ENCODE results near the gene SARDH. TPM values are rescaled to one million over a fixed set of nuclear protein-coding genes. Genes with fewer than 3 reads are reported as not detected.

The SARDH gene
- total RNA-seq, 1 experiment from 2014 or later, result 7.3 TPM

DNA sequence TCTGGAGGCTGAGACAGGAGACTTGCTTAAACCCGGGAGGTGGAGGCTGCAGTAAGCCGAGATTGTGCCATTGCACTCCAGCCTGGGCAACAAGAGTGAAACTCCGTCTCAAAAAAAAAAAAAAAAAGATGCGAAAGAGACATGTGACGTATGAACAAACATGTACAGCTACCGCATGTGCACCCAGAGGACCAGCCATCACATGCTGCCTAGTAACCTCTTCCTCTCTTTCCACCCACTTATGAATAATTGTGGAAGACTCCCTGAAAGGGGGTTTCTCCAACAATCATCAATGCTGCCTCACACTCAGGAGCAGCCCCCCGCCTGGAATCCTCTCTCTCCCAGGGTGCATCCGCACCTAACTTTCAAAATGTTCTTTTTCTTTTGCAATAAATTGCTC is 2.2 kb downstream of the SARDH start:
- Histone ChIP-seq H3K36me3 (replicated peaks; ENCODE audit: control insufficient read depth, insufficient read depth, low read length) (no peaks in the 10 kb centered on the region), H3K27me3 (ENCODE audit: control insufficient read depth, insufficient read depth, low read length) (no peaks in the 10 kb centered on the region), H3K4me3 (ENCODE audit: insufficient read depth, low read depth, low read length) (no peak overlapping the region)
- no peak for DNase-seq

DNA sequence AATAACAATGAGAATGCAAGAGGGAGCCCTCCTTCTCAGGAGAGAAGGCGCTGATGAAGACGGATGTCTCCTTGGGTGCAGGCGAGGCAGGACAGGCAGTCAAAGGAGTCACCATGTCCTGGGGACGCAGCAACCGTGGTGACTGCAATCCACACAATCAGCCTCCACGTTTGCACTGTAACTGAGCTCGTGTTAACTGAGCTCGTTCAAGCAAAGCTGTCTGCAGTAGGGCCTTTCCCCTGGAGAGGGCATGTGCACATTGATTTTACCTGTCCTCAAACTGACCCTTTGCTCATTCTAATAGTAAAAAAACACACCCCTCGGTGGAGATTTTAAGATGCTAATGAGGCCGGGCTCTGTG is 2.8 kb downstream of the SARDH start:
- Histone ChIP-seq H3K4me3 (ENCODE audit: insufficient read depth, low read depth, low read length) (no peak overlapping the region), H3K27me3 (ENCODE audit: control insufficient read depth, insufficient read depth, low read length) (no peaks in the 10 kb centered on the region), H3K36me3 (replicated peaks; ENCODE audit: control insufficient read depth, insufficient read depth, low read length) (no peaks in the 10 kb centered on the region)
- DNase-seq, result no peak

DNA sequence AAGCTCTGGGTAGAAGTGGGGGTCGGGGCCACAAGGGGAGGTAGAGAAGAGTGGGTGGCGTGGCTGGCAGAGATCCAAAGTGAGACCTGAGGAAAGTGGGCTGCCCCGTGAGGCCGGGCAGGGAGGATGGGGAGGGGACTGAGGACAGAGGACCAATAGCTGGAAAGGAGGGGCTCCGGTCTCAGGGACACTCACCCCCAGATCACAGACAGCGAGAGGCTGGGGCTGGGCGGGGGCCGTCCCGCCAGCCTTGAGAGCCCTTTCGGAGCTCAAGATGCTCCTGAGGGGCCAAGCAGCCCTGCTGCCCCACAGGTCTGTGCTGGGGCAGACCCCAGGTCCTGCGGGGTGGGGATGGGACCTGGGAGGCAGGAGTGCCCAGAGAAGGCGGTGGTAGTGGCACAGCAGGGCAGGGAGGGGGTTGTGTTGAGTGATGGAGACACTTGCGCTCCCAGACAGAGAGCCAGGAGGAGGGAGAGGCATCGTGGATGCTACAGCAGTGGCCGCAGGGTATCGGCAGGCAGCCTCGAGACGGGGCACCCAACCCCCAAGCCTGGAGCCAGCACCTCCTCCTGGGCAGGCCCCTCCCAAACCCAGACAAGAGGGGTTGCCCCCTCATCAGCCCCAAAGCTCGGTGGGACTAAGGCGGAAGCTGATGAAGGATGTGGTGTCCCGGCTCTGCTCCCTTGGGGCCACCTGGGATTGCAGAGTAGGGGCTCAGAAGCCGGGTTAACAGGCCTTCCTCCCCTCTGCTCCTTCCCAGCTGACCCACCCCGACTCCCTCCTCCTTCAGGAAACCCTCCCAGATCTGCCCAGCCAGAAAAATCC is 3.4 kb downstream of the SARDH start:
- H3K36me3 ChIP-seq (replicated peaks; ENCODE audit: control insufficient read depth, insufficient read depth, low read length), result no peaks in the 10 kb centered on the region
- no peaks in the 10 kb centered on the region for H3K27me3 ChIP-seq (ENCODE audit: control insufficient read depth, insufficient read depth, low read length)
- peak; percentile 86 for DNase-seq
- no peak overlapping the region for H3K4me3 ChIP-seq (ENCODE audit: insufficient read depth, low read depth, low read length)

DNA sequence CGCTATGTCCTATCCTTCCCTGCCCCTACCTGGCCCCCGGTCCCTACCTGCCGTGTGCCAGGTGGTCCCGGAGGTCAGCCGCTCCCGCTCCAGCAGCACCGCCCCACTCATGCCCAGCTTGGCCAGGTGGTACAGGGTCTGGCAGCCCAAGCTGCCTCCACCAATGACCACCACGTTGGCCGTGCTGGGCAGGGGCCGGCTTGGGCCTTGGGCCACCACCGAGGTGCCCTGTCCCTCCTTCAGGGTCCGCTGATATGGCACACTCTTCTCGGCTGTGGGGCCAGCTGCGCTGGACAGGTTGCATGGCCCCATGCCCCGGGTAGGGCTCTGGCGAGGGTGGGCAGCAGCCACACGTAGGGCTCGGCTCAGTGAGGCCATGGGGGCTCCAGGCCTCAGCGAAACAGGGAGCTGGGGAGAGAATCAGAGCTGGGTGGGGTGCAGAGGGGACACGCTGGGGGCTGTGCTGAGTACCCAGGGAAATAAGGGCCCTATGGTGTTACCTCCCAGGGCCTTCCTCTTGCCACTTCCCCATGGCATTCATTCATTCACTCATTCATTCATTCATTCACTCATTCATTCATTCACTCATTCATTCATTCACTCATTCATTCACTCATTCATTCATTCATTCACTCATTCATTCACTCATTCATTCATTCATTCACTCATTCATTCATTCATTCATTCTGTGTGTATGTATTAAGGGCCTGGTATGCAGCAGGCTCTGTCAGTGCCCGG is 4.2 kb downstream of the SARDH start:
- peak; percentile 71 for DNase-seq
- Histone ChIP-seq H3K4me3 (ENCODE audit: insufficient read depth, low read depth, low read length) (no peak overlapping the region), H3K27me3 (ENCODE audit: control insufficient read depth, insufficient read depth, low read length) (no peaks in the 10 kb centered on the region), H3K36me3 (replicated peaks; ENCODE audit: control insufficient read depth, insufficient read depth, low read length) (no peaks in the 10 kb centered on the region)

DNA sequence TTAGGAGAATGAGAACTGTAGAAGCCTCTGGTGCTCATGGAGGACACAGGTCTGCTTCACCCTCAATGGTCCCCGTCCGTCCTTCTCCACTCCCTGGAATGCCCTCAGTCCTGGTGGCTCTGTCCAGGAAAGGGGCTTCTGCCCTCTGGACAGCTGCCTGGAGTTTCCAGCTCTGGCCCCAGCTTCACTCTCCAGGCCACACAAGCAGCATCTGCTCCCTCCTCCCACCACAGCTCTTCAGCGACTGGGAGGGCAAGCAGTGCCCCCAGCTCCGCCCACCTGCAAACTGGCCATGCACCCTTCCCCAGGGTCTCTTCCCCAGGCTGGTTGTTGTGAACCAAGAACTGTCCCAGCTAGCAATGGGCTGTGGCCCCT is 4.7 kb downstream of the SARDH start:
- H3K36me3 ChIP-seq (replicated peaks; ENCODE audit: control insufficient read depth, insufficient read depth, low read length), result no peaks in the 10 kb centered on the region
- DNase-seq, result no peak

DNA sequence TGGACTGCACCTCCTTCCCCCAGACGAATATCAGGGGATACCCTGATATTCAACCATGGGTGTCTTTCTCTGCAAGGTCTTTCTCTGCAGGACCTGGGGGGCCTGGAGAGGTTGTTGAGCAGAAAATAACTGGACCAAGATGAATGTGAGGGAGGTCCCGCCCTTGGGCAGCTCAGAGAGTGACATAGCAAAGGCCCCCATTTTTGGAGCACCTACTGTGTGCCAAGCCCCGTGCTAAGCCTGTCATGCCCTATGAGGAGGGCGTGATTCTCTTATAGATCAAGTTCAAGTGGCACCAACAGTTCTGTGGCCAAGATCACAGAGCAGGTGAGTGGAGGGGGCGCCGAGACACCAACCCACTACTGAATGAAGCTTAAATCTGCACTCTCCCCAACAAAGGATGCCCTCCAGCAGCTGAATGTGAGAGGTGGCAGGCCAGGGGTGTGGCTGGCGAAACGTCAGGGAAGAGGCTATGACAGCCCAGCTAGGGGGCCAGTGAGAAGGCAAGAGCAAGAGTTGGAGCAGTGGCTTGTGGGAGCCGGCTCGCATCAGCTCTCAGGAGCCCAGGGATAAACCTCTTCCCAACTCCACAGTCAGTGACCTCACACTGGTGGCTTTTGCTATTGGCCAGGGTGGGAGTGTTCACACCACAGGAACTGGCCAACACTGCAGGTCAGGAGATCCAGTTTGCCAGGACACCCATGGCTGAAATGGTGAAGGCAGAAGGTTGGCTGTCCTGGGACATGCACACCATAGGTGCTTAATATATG is 5.3 kb downstream of the SARDH start:
- Histone ChIP-seq H3K27me3 (ENCODE audit: control insufficient read depth, insufficient read depth, low read length) (no peaks in the 10 kb centered on the region), H3K36me3 (replicated peaks; ENCODE audit: control insufficient read depth, insufficient read depth, low read length) (no peaks in the 10 kb centered on the region), H3K4me3 (ENCODE audit: insufficient read depth, low read depth, low read length) (no peak overlapping the region)
- peak; percentile 37 for DNase-seq

More for the DNA sequence above, 4.7 kb downstream of the SARDH start:
- Histone ChIP-seq H3K4me3 (ENCODE audit: insufficient read depth, low read depth, low read length) (no peak overlapping the region), H3K27me3 (ENCODE audit: control insufficient read depth, insufficient read depth, low read length) (no peaks in the 10 kb centered on the region)

DNA sequence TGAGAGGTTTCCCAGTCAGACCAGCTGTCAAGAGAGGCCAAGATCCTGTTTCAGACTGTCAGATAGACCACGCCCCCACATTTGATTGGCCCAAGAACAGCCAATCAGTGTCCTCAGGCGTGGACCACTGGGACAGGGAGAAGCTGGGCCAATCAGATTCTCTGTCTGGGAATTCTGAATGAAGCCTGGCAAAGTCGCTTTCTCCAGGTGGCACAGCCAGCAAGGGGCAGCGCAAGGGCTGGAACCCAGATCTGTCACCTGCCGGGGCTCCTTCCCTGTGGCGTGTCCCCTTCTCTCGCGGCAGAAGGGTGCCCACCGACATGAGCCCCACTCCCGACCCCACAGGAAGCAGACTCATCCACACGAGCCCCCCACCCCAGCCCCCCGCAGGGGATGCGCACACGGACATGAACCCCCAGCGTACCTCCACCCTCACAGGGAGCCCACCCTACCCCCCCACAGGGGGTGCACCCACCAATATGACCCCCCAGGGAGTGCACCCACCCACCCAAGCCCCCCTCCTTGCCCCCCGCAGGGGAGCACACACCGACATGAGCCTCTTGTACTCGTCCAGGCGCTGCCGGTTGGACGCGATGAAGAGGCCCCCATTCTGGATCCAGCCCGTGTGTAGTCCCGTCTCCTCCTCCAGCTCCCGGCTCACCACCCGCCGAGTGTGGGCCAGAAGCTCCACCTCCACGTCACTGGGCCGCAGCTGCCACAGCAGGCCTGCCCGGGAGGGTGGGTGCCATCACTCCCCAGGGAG is 6.1 kb downstream of the SARDH start:
- H3K4me3 ChIP-seq (ENCODE audit: insufficient read depth, low read depth, low read length), result no peak overlapping the region
- H3K27me3 ChIP-seq (ENCODE audit: control insufficient read depth, insufficient read depth, low read length), result no peaks in the 10 kb centered on the region
- H3K36me3 ChIP-seq (replicated peaks; ENCODE audit: control insufficient read depth, insufficient read depth, low read length), result no peaks in the 10 kb centered on the region
- DNase-seq, result peak; percentile 98

DNA sequence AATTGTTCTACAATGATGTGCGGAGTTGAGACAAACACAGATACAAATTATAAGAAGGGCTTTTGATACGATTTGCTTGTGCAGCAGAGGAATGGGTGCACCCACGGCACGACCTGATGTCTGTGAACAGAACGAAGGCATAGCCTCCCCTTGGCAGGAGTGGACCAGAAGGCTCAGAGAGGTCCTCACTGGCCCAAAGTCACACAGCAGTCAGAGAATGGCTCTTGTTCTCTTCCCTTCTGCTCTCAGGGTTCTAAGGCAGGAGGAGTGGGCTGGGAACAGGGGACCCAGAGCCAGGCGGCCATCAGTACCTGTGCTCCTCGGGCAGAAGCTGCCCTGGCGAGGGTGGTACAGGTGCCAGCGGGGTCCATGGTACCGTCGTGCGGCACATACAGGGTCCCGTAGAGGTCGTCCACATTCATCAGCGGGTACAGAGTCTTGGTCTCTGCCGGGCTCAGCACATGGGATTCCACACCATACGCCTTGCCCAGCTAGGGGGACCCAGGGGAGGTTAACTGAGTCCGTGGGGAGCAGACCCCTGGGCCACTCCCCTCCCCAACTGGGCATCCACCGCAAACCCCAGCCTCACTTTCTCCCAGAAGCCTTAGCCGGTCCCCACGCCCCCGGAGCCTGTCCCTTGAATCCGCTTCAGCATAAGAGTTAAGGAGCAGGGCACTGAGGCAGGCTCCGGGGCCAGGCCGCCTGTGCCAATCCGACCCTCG is 7.0 kb downstream of the SARDH start:
- H3K36me3 ChIP-seq (replicated peaks; ENCODE audit: control insufficient read depth, insufficient read depth, low read length), result no peaks in the 10 kb centered on the region
- H3K27me3 ChIP-seq (ENCODE audit: control insufficient read depth, insufficient read depth, low read length), result no peaks in the 10 kb centered on the region
- peak; percentile 56 for DNase-seq
- H3K4me3 ChIP-seq (ENCODE audit: insufficient read depth, low read depth, low read length), result no peak overlapping the region

DNA sequence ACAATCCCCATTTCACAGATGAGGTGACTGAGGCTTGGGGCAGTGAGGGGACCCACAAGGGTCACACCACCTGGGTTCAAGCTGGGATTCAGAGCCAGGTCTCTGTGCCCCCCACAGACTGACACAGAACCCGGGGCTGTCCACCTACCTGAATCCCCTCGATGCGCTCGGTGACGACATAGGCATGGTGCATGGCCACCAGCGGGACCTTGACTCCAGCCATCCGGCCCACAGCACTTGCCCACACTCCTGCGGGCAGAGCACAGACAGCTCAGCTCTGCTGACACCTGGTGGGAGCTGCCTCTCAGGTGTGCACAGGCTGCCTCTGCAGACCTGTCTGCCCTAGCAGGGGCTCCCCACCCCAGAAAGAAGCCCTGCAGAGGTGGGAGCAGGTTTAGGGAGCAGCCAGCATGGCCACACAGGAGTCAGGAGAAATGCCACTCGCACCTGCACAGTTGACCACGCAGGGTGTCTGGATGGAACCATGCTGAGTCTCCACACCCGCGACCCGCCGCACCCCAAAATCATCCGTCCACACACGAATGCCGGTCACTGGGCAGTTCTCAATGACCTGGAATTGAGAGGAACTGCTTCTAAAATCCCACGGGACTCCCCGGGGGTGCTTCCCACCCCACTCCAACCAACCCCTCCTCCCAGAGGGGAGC is 8.4 kb downstream of the SARDH start:
- H3K27me3 ChIP-seq (ENCODE audit: control insufficient read depth, insufficient read depth, low read length), result no peaks in the 10 kb centered on the region
- H3K36me3 ChIP-seq (replicated peaks; ENCODE audit: control insufficient read depth, insufficient read depth, low read length), result no peaks in the 10 kb centered on the region
- no peak overlapping the region for H3K4me3 ChIP-seq (ENCODE audit: insufficient read depth, low read depth, low read length)
- DNase-seq, result peak; percentile 75

DNA sequence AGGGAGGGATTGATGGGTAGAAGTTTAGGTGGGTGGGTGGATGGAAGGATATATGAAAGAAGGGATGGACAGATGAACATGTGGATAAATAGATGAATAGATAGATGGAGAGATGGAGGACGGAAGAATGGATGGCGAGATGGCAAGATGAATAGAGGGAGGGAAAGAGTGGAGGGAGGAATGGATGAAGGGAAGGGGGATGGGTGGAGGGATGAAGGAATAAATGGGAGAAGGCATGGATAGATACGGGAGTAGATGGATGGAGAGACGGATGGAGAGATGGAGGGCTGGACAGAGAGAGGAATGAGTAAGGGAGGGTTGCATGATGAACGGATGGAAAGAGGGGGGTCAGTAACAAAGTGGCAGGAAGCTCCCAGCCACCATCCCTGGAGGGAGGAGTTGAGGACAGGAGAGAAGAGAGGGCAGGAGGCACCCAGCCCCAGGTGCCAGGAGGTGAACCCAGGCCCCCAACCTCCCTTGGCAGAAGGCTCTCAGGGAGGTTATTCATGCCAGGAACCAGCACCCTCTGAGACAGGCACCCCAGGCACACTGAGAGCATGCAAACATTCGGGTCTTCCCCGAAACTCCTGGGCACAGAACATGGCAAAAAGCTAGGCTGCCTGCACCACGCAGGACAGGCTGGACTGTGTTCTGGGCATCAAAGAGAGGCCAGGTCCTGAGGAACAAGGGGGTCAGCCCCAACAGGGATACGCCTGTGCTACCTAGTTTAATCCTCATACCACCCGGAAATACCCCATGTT is 9.1 kb downstream of the SARDH start:
- H3K4me3 ChIP-seq (ENCODE audit: insufficient read depth, low read depth, low read length), result no peak overlapping the region
- H3K36me3 ChIP-seq (replicated peaks; ENCODE audit: control insufficient read depth, insufficient read depth, low read length), result no peaks in the 10 kb centered on the region
- no peaks in the 10 kb centered on the region for H3K27me3 ChIP-seq (ENCODE audit: control insufficient read depth, insufficient read depth, low read length)
- DNase-seq, result no peak

DNA sequence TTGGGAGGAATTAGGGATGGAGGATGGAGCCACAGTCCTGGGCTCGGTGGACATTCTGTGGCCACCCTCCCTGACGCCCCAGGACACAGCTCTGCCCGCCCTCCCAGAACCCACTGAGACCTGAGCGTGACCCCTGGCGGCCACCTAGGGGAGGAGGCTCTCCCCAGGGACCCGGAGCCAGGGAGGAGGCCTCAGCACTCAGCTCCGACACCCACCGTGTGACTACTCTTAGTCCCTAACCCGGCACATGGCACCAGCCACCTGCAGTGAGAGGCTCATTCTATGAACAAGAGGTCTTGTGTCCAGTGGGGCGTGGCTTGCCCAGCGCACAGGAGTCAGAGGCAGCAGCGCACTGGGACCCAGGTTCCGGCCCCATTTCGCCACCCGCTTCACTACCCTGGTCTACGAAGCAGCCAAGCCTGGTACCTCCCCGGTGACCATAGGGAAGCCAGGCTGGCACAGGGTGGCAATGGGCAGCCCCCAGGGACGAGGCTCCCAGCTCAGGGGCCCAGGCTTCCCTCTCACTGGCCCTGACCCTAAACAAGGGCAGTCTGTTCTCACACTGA is 10.2 kb downstream of the SARDH start:
- no peaks in the 10 kb centered on the region for H3K36me3 ChIP-seq (replicated peaks; ENCODE audit: control insufficient read depth, insufficient read depth, low read length)
- DNase-seq, result peak; percentile 60
- no peak overlapping the region for H3K4me3 ChIP-seq (ENCODE audit: insufficient read depth, low read depth, low read length)
- H3K27me3 ChIP-seq (ENCODE audit: control insufficient read depth, insufficient read depth, low read length), result no peaks in the 10 kb centered on the region

DNA sequence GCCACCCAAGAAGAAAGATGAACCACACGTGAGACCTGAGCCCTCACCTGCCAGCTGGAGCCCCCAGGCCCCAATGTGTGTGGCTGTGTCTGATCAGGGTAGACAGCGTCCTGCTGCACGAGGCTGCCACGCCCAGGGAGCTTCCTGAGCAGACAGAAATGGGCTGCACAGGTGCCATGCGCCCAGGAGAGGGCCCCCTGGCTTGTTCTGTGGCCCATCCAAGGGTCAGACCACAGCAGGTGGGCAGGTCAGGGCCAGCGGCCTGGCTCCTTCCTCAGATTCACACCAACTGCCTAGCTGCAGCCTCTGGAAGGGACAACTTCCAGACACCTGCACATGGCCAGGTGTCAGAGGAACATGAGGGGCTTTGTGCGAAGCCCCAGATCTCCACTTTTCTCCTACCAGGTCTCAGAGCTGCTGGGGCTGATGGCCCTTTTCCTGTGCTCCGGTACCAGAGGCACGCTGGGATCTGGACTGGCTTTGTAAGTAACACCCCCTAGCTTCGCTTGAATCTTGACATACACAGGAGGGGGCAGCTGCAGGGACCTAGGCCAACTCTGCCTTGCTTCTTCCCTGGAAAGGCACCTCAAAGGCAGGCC is 10.8 kb downstream of the SARDH start:
- peak; percentile 59 for DNase-seq
- H3K36me3 ChIP-seq (replicated peaks; ENCODE audit: control insufficient read depth, insufficient read depth, low read length), result no peaks in the 10 kb centered on the region
- H3K4me3 ChIP-seq (ENCODE audit: insufficient read depth, low read depth, low read length), result no peak overlapping the region
- H3K27me3 ChIP-seq (ENCODE audit: control insufficient read depth, insufficient read depth, low read length), result no peaks in the 10 kb centered on the region

All from H7 (cell line).